Panc1 (cell line): ENCODE data around the gene ALOX12. TPM values are rescaled to one million over a fixed set of nuclear protein-coding genes. Genes with fewer than 3 reads are reported as not detected.

Experiments used
- ATAC-seq: fragments of 200-7000 bp; cut with Tn5 transposase; 2 replicates; pipeline ENCODE4 v1.9.1; 2020; ENCODE audit warnings: mild to moderate bottlenecking, moderate library complexity
- BruUV-seq: library from RNA; stranded (reverse); fragments of 400-500 nt; replicated peaks from 2 replicates; lab custom pipeline; 2021; lab: Mats Ljungman, UMichigan
- CTCF ChIA-PET: fragments of 300-600 bp; sonication (Branson Sonifier 250); formaldehyde crosslinking; loops from one replicate; lab custom pipeline; 2022; ENCODE audit warnings: antibody characterized with exemption; lab: Charles Lee
- POLR2A ChIA-PET: fragments of 300-600 bp; sonication (Branson Sonifier 250); formaldehyde crosslinking; loops from one replicate; lab custom pipeline; 2022; ENCODE audit warnings: antibody characterized with exemption; lab: Charles Lee
- DNase-seq: peaks from one replicate; pipeline ENCODE4 v3.0.0-alpha.2; 2010; ENCODE audit warnings: low read depth, low spot score
- H3K27ac ChIP-seq: 2 replicates; pipeline ENCODE4 v1.5.1; 2011; ENCODE audit warnings: mild to moderate bottlenecking, low read length, inconsistent platforms
- H3K27me3 ChIP-seq: fragments of 200-500 bp; sonication (Bioruptor generic); 2 replicates; pipeline ENCODE4 v1.6.0; 2014; ENCODE audit warnings: low read length, inconsistent platforms; ENCODE audit not compliant: control insufficient read depth, insufficient read depth
- H3K36me3 ChIP-seq: fragments of 200-500 bp; sonication (Bioruptor generic); 2 replicates; pipeline ENCODE4 v1.5.1; 2014; ENCODE audit warnings: inconsistent platforms, mild to moderate bottlenecking, low read length, moderate library complexity; ENCODE audit not compliant: control insufficient read depth, insufficient read depth
- H3K4me1 ChIP-seq: 2 replicates; pipeline ENCODE4 v1.5.1; 2011; ENCODE audit warnings: inconsistent platforms, mild to moderate bottlenecking, low read length, moderate library complexity; ENCODE audit not compliant: control insufficient read depth, insufficient read depth
- H3K4me3 ChIP-seq, 2 experiments: 2 replicates each; pipeline ENCODE4 v1.5.1; 2011 to 2012; ENCODE audit warnings: low read depth in 2 of 2, low read length in 2 of 2, mild to moderate bottlenecking in 2 of 2, inconsistent platforms in 1 of 2, moderate library complexity in 1 of 2
- H3K9me3 ChIP-seq: fragments of 200-500 bp; sonication (Bioruptor generic); 2 replicates; pipeline ENCODE4 v1.5.1; 2014; ENCODE audit warnings: low read depth, mild to moderate bottlenecking, inconsistent platforms, low read length, moderate library complexity; ENCODE audit not compliant: control insufficient read depth, insufficient read depth
- CTCF ChIP-seq: fragments of 450-650 bp; IDR thresholded peaks from 2 replicates; pipeline ENCODE4 v1.5.1; 2017; ENCODE audit warnings: mild to moderate bottlenecking
- POLR2AphosphoS5 ChIP-seq: IDR thresholded peaks from 2 replicates; pipeline ENCODE4 v1.6.1; 2012; ENCODE audit warnings: mild to moderate bottlenecking, low read depth, low read length, moderate library complexity
- REST ChIP-seq, 2 experiments: IDR thresholded peaks; 2 replicates each; pipeline ENCODE4 v1.6.1; 2011 to 2012; ENCODE audit warnings: low read depth in 2 of 2, control low read depth in 1 of 2, low read length in 1 of 2, mild to moderate bottlenecking in 1 of 2, moderate library complexity in 1 of 2; ENCODE audit not compliant: insufficient read depth in 1 of 2
- SIN3A ChIP-seq: IDR thresholded peaks from 2 replicates; pipeline ENCODE4 v1.6.1; 2012; ENCODE audit warnings: low read depth, mild to moderate bottlenecking, low read length, moderate library complexity, borderline replicate concordance; ENCODE audit not compliant: insufficient read depth
- TCF7L2 ChIP-seq: IDR thresholded peaks from 2 replicates; pipeline ENCODE4 v1.6.1; 2011; ENCODE audit warnings: mild to moderate bottlenecking, low read depth, low read length, inconsistent platforms
- in situ Hi-C: cut with HindIII; loops from 2 replicates; pipeline ENCODE4 v1.10.0; 2016; ENCODE audit warnings: low sequenced_read_pairs, low pct_unique_long_range_greater_than_20kb
- intact Hi-C: fragments of 100-400 bp; cut with micrococcal nuclease; formaldehyde crosslinking; loops from one replicate; pipeline ENCODE4 v1.10.0; 2022; ENCODE audit not compliant: unreplicated experiment
- total RNA-seq: library from RNA; stranded (reverse); gene quantifications from one replicate; pipeline ENCODE4 v1.2.1, GENCODE V29; 2021; ENCODE audit not compliant: unreplicated experiment

Gene ALOX12
- total RNA-seq, 1 experiment from 2014 or later, result not detected

- TF ChIP-seq SIN3A, result no peak
- TF ChIP-seq REST (IDR thresholded peaks at IDR 0.05; ENCODE audit: insufficient read depth in 1 of 2, low read depth in 2 of 2, low read length in 1 of 2), result no peak
- no peak for TF ChIP-seq TCF7L2
- no peak for TF ChIP-seq POLR2AphosphoS5
- TF ChIP-seq CTCF, result no peak
- ATAC-seq, result peak; percentile 56
- Histone ChIP-seq H3K9me3 (no peaks in the 10 kb centered on the region), H3K36me3 (no peaks in the 10 kb centered on the region), H3K27me3 (no peaks in the 10 kb centered on the region), H3K4me1 (peaks cover 12% of the 10 kb centered on the region), H3K27ac (no peak overlapping the region), H3K4me3 (peak overlapping the region; percentile 37 to 55)
- CTCF ChIA-PET, result no interaction called here
- intact Hi-C loops (loop anchor here (10.0 kb wide), 1 partner anchor 122 kb away; no protein-coding TSS in a partner anchor), in situ Hi-C loops (no loop called here)
- no TSS peak for BruUV-seq
- POLR2A ChIA-PET, result interaction anchor here (0.9 kb wide), 1 partner anchor 176 kb away, joined by 4 read pairs; no protein-coding TSS in a partner anchor
- no peak for DNase-seq
These were observed 47.3 kb downstream of the ALOX12 start for GRCh38 chr17:7043182-7043496.

- no peak for TF ChIP-seq POLR2AphosphoS5
- TF ChIP-seq CTCF, result no peak
- no peak for TF ChIP-seq SIN3A
- TF ChIP-seq REST (IDR thresholded peaks at IDR 0.05; ENCODE audit: insufficient read depth in 1 of 2, low read depth in 2 of 2, low read length in 1 of 2), result no peak
- TF ChIP-seq TCF7L2, result no peak
- ChIA-PET POLR2A (interaction anchor here (0.9 kb wide), 1 partner anchor 175 kb away, joined by 4 read pairs; no protein-coding TSS in a partner anchor), CTCF (no interaction called here)
- DNase-seq (no peak), ATAC-seq (peak; percentile 60)
- H3K36me3 ChIP-seq, result no peaks in the 10 kb centered on the region
- peak within 1 kb of the TSS; percentile 37 to 55 for H3K4me3 ChIP-seq
- peaks cover 12% of the 10 kb centered on the region for H3K4me1 ChIP-seq
- intact Hi-C loops, result loop anchor here (10.0 kb wide), 1 partner anchor 121 kb away; no protein-coding TSS in a partner anchor
- in situ Hi-C loops, result no loop called here
- no peaks in the 10 kb centered on the region for H3K27me3 ChIP-seq
- no TSS peak for BruUV-seq
- H3K9me3 ChIP-seq, result no peaks in the 10 kb centered on the region
- no peak within 1 kb of the TSS for H3K27ac ChIP-seq
These were observed 47.8 kb downstream of the ALOX12 start, which contains the start of gene SLC16A11 for GRCh38 chr17:7043497-7044198. SLC16A11 (minus strand) TSS chr17:7044092; CDS start chr17:7043513, 579 bp downstream.
